Ascending aorta (tissue), 2 donors: ENCODE measurements around the gene KRT3. TPM values are rescaled to one million over a fixed set of nuclear protein-coding genes. Genes with fewer than 3 reads are reported as not detected.

Source experiments
- DNase-seq, 2 donors: peaks; one replicate each; pipeline ENCODE4 v3.0.0-alpha.2; 2019; ENCODE audit warnings: low spot score in 2 of 2
- H3K27ac ChIP-seq, 2 donors: fragments of 200-600 bp; sonication (generic); one replicate each; pipeline ENCODE4 v1.5.1; 2016 to 2017; ENCODE audit warnings: mild to moderate bottlenecking in 1 of 2
- H3K27me3 ChIP-seq: fragments of 200-600 bp; sonication (generic); one replicate; pipeline ENCODE4 v1.5.1; 2017
- H3K36me3 ChIP-seq, 2 donors: fragments of 200-600 bp; sonication (generic); one replicate each; pipeline ENCODE4 v1.5.1; 2016
- H3K4me1 ChIP-seq, 2 donors: fragments of 200-600 bp; sonication (generic); one replicate each; pipeline ENCODE4 v1.5.1; 2016 to 2017; ENCODE audit warnings: mild to moderate bottlenecking in 1 of 2
- H3K4me3 ChIP-seq, 2 donors: fragments of 200-600 bp; sonication (generic); one replicate each; pipeline ENCODE4 v1.5.1; 2016 to 2017; ENCODE audit warnings: mild to moderate bottlenecking in 1 of 2
- H3K9me3 ChIP-seq, 2 donors: fragments of 200-600 bp; sonication (generic); one replicate each; pipeline ENCODE4 v1.5.1; 2016
- CTCF ChIP-seq, 3 experiments: fragments of 200-600 bp in 2 of 3; fragments of 450-650 bp in 1 of 3; sonication (generic) in 2 of 3; IDR thresholded peaks; one replicate each; pipeline ENCODE4 v1.5.1; 2016 to 2019; ENCODE audit warnings: antibody characterized with exemption in 3 of 3, mild to moderate bottlenecking in 1 of 3, moderate library complexity in 1 of 3
- intact Hi-C: fragments of 100-400 bp; cut with DNase I; formaldehyde crosslinking; loops from one replicate; pipeline ENCODE4 v1.15.1; 2023
- total RNA-seq: library from RNA; depleted of rRNA; stranded (reverse); fragments of >200 nt; gene quantifications from one replicate; pipeline ENCODE4 v1.1.0, GENCODE V29; 2016

KRT3 gene
- total RNA-seq, 1 donor from 2014 or later, result not detected

DNA sequence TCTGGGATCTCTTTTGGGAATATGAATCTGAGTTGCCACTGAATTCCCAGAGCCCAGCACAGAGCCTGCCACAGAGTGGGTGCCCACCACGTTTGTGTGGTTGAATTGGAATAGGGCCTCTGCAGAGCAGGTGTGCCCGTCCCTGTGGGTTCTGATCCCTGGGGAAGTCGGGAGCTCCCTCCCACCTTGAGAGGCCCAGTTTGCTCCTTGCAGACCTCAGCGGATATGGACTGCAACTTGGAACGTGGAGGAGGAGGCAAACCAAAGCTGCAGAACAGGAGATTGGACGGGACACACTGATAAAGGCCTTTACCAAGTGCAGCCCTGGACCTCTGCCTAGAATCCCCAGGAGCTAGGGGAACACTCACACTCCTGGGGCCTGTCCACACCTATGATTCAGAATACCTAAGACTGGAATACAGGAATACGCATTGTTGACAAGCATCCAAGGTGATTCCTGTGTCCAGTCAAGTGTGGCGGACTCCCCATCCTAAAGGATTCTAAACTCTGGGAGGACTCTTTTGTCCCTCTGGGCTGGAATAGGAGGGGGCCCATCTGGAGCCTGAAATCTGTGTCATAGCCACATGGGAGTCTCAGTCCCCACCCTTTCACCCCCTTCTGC, 21.2 kb downstream of the KRT3 start:
- Histone ChIP-seq H3K36me3 (no peaks in the 10 kb centered on the region), H3K27me3 (no peaks in the 10 kb centered on the region)

DNA sequence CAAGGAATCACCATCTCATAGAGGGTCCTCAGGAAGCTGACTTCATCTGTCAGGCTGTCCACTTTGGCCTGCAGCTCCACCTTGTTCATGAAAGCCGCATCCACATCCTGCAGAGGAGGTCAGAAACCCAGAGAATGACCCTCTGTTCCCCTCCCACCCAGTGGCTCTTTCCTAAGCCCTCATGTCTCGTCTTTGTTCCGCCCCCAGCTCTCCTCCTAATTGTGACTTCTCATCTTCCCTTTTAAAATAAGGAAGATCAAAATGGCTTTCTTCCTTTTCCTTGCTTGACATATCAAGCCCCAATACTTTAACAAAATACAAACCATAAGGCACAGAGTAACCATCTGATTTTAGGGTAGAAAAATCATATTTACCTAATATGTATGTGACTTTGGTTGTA, 23.1 kb downstream of the KRT3 start:
- Histone ChIP-seq H3K4me1 (no peaks in the 10 kb centered on the region), H3K27me3 (no peaks in the 10 kb centered on the region), H3K36me3 (no peaks in the 10 kb centered on the region), H3K27ac (no peak overlapping the region), H3K9me3 (no peaks in the 10 kb centered on the region), H3K4me3 (no peak overlapping the region)
- intact Hi-C loops, result no loop called here
- no peak for TF ChIP-seq CTCF (IDR thresholded peaks at IDR 0.05)
- DNase-seq, result no peak

More for the DNA sequence above, 21.2 kb downstream of the KRT3 start:
- no peak for DNase-seq
- no peak overlapping the region for H3K27ac ChIP-seq
- H3K4me3 ChIP-seq, result no peak overlapping the region
- intact Hi-C loops, result no loop called here
- H3K9me3 ChIP-seq, result no peaks in the 10 kb centered on the region
- H3K4me1 ChIP-seq, result no peaks in the 10 kb centered on the region
- TF ChIP-seq CTCF (IDR thresholded peaks at IDR 0.05), result no peak

- intact Hi-C loops, result no loop called here
- Histone ChIP-seq H3K4me3 (no peak overlapping the region), H3K27ac (no peak overlapping the region), H3K9me3 (no peaks in the 10 kb centered on the region), H3K36me3 (no peaks in the 10 kb centered on the region), H3K4me1 (no peaks in the 10 kb centered on the region), H3K27me3 (no peaks in the 10 kb centered on the region)
- no peak for DNase-seq
- TF ChIP-seq CTCF (IDR thresholded peaks at IDR 0.05), result no peak
These were observed 23.7 kb downstream of the KRT3 start for GRCh38 chr12:52772188-52772587.

DNA sequence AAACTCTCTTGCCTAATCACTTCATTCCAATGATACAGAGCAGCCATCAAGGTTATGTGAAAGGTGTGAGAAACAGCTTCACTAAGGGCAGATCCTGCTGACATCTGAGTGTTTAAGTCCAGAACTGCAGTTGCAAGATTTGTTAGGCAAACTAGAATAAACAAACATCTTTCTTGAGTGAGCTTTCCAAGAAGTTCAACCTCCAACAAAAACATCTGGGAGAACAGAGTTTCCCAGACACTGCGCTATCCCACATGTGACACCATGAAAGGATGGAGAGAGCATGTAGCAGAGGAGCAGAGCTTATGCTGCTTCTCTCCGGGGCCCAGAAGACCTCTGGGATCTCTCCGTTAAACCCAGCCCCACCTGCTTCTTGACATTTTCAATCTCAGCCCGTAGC, 24.4 kb downstream of the KRT3 start:
- H3K9me3 ChIP-seq, result no peaks in the 10 kb centered on the region
- no peak for TF ChIP-seq CTCF (IDR thresholded peaks at IDR 0.05)
- H3K36me3 ChIP-seq, result no peaks in the 10 kb centered on the region
- H3K27ac ChIP-seq, result no peak overlapping the region
- H3K4me3 ChIP-seq, result no peak overlapping the region
- no peak for DNase-seq
- H3K4me1 ChIP-seq, result no peaks in the 10 kb centered on the region
- intact Hi-C loops, result no loop called here
- no peaks in the 10 kb centered on the region for H3K27me3 ChIP-seq

GRCh38 chr12:52771088-52771487, 24.8 kb downstream of the KRT3 start:
- Histone ChIP-seq H3K27ac (no peak overlapping the region), H3K4me1 (no peaks in the 10 kb centered on the region), H3K36me3 (no peaks in the 10 kb centered on the region), H3K4me3 (no peak overlapping the region), H3K27me3 (no peaks in the 10 kb centered on the region), H3K9me3 (no peaks in the 10 kb centered on the region)
- no peak for DNase-seq
- no peak for TF ChIP-seq CTCF (IDR thresholded peaks at IDR 0.05)
- intact Hi-C loops, result no loop called here

GRCh38 chr12:52769946-52770345, 26.0 kb downstream of the KRT3 start:
- H3K27me3 ChIP-seq, result no peaks in the 10 kb centered on the region
- no peaks in the 10 kb centered on the region for H3K9me3 ChIP-seq
- DNase-seq, result no peak
- no peak overlapping the region for H3K27ac ChIP-seq
- no peaks in the 10 kb centered on the region for H3K4me1 ChIP-seq
- TF ChIP-seq CTCF (IDR thresholded peaks at IDR 0.05), result no peak
- intact Hi-C loops, result no loop called here
- H3K4me3 ChIP-seq, result no peak overlapping the region
- H3K36me3 ChIP-seq, result no peaks in the 10 kb centered on the region
